ENCODE data around the gene FBXW11. TPM values are rescaled to one million over a fixed set of nuclear protein-coding genes. Genes with fewer than 3 reads are reported as not detected.

Gene FBXW11
- total RNA-seq, 4 donors from 2014 or later, result 35.9 to 56.8 (median 50.9) TPM

DNA sequence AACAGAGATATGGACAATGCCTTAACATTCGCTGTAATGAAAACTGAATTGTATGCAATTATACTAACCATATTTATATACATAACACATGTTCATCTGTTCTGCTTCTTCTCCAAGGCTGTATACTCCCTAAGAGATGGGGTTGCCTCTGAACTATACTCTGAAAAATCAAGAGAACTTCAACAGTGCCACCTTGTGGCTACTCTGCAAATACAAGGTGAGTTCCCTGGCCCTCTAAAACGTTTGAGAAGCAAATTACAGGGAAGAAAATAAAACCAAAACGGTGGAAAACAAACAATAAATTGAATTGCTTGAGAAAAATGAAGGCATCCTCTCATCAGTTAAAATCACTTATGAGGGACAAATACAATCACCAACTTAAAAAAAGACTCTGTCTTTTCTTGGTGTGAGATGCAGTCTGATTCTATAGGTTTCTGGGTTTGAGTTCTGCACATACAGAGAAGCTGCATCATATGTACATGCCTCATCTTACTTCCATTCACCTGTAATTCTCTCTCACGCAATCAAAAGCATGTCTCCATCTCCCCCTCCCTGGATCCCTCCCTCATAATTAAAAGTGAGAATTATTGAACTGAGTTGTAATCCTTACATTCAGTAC, 98.6 kb downstream of the FBXW11 start:
- 26 to 29% methylated on average over 4 of the region's 4 CpGs for WGBS, 2 donors
- TF ChIP-seq POLR2A (IDR thresholded peaks at IDR 0.05), result no peak
- TF ChIP-seq, protein P1, sequence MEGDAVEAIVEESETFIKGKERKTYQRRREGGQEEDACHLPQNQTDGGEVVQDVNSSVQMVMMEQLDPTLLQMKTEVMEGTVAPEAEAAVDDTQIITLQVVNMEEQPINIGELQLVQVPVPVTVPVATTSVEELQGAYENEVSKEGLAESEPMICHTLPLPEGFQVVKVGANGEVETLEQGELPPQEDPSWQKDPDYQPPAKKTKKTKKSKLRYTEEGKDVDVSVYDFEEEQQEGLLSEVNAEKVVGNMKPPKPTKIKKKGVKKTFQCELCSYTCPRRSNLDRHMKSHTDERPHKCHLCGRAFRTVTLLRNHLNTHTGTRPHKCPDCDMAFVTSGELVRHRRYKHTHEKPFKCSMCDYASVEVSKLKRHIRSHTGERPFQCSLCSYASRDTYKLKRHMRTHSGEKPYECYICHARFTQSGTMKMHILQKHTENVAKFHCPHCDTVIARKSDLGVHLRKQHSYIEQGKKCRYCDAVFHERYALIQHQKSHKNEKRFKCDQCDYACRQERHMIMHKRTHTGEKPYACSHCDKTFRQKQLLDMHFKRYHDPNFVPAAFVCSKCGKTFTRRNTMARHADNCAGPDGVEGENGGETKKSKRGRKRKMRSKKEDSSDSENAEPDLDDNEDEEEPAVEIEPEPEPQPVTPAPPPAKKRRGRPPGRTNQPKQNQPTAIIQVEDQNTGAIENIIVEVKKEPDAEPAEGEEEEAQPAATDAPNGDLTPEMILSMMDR (IDR thresholded peaks at IDR 0.05), result peak in 1 of 3 donors; percentile 14
- no peak overlapping the region for H3K4me3 ChIP-seq (ENCODE audit: low read depth, poor library complexity, severe bottlenecking)
- intact Hi-C loops (cut with DNase I; ENCODE audit: low total_unique reads), result loop anchor here (5.0 kb wide), 1 partner anchor 486 kb away; no protein-coding TSS in a partner anchor
- DNase-seq (ENCODE audit: low spot score in 2 of 2), result no peak

DNA sequence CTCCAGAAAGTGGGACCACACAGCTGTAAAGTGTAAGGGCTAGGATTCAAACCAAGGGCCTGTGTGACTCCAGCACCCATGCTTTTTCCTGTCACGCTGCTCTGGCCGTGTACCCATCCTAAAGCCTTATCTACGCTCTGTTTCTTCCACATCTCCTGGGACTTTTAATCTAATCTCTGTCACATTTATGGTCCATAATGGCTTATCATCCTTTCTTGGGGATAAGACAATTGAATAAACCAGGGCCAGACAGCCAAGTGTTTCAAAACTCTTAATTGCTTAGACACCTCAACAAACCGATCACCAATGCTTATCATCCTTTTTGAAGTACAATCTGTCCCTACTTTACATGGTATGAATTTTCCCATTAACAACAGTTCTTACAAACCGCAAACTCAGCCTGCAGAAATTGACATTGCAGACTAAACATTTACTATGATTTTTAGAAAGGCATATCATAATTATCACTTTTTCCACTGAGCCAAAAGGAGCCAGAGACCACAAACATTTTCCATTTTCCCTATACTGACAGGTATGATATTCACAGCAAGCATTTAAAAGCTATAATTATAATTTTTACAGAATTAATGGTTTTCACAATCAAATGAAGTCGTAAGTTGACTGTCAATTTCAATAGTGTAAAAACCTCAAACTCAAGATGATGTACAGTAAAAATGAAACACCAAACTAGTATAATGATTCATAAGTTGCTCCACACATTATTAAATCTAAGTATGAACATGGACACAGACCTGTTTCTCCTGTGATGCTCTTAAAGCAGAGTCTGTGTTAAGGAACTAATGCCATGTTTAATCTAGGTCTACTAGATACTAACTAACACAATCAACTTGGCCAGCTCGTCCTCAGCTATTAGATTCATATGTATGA, 99.5 kb downstream of the FBXW11 start:
- intact Hi-C loops (cut with DNase I; ENCODE audit: low total_unique reads), result loop anchor here (5.0 kb wide), 1 partner anchor 485 kb away; no protein-coding TSS in a partner anchor
- DNase-seq (ENCODE audit: low spot score in 2 of 2), result no peak
- no peak for TF ChIP-seq POLR2A (IDR thresholded peaks at IDR 0.05)
- TF ChIP-seq, protein P1 (IDR thresholded peaks at IDR 0.05), result no peak
- 92 to 94% methylated on average over 7 of the region's 7 CpGs for WGBS, 2 donors
- H3K4me3 ChIP-seq (ENCODE audit: low read depth, poor library complexity, severe bottlenecking), result no peak overlapping the region

DNA sequence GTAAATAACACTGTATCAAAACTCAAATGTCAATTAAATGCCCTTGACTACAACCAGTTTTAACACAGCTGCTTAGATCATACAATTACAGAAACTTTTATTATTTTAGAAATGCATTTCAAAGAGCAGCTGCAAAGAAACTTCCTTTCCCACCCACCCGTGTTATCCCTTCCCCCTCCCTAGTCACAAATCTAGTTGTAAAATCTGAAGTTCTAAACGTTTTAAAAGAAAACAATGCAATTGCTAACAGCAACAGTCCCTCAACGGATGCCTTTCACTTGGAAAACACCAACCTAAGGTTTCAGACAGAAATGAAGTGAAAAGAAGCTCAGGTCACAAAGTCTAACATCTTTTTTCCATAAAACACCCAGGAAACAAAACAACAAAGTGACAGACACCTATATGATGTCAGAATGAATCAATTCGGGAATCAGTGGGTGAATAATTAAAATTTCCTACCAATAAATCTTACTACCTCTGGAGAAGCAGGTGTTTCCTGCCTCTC, 100.3 kb downstream of the FBXW11 start:
- no peak overlapping the region for H3K4me3 ChIP-seq (ENCODE audit: low read depth, poor library complexity, severe bottlenecking)
- WGBS, 2 donors, result 51 to 55% methylated on average over 4 of the region's 4 CpGs
- intact Hi-C loops (cut with DNase I; ENCODE audit: low total_unique reads), result loop anchor here (5.0 kb wide), 1 partner anchor 484 kb away; no protein-coding TSS in a partner anchor
- TF ChIP-seq, protein P1 (IDR thresholded peaks at IDR 0.05), result no peak
- no peak for TF ChIP-seq POLR2A (IDR thresholded peaks at IDR 0.05)
- no peak for DNase-seq (ENCODE audit: low spot score in 2 of 2)

DNA sequence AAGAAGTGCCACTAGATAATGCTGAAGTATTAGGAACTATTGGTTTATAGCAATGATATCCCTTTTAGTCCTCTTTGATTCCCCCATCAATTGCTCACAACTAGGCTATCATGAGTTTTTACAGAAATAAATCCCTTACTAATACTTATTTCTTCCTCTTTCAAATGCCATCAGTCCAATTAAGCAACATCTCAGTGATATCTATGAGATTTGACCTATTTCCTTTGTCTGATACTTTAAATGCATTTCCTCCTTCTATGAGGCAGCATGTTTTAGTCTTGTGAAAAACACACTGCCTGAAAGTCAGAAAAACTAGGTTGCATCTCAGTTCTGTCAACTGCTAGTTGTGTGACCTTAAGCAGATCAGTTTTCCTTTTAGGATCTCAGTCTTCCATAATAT, 101.6 kb downstream of the FBXW11 start:
- intact Hi-C loops (cut with DNase I; ENCODE audit: low total_unique reads), result loop anchor here (5.0 kb wide), 1 partner anchor 483 kb away; no protein-coding TSS in a partner anchor
- TF ChIP-seq, protein P1 (IDR thresholded peaks at IDR 0.05), result no peak
- no peak for TF ChIP-seq POLR2A (IDR thresholded peaks at IDR 0.05)
- no peak overlapping the region for H3K4me3 ChIP-seq (ENCODE audit: low read depth, poor library complexity, severe bottlenecking)
- no peak for DNase-seq (ENCODE audit: low spot score in 2 of 2)

DNA sequence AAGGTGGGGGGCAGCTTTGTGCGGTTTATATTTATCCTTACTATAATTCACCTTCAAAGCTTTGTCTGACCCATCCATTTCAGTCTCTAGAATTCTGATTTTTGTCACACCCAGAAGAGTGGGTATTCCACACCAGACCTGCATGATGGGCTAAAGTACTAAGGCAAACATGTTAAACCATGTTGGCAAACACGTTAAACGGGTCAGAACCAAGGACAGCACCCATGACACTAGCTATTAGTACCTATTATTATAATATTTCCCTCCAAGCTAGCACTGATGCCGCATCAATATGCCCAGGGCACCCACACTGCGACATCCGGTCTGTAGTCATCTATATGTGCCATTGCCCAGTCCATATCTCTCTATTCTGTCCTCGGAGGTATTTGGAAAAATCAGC, 104.7 kb downstream of the FBXW11 start:
- DNase-seq (ENCODE audit: low spot score in 2 of 2), result no peak
- H3K4me3 ChIP-seq (ENCODE audit: low read depth, poor library complexity, severe bottlenecking), result no peak overlapping the region
- WGBS, 2 donors, result 90 to 94% methylated on average over 7 of the region's 7 CpGs
- no peak for TF ChIP-seq POLR2A (IDR thresholded peaks at IDR 0.05)
- TF ChIP-seq, protein P1 (IDR thresholded peaks at IDR 0.05), result no peak
- intact Hi-C loops (cut with DNase I; ENCODE audit: low total_unique reads), result no loop called here
